H1 (cell line): ENCODE measurements around the gene DAAM1. TPM values are rescaled to one million over a fixed set of nuclear protein-coding genes. Genes with fewer than 3 reads are reported as not detected.

Experiments used
- CTCF ChIA-PET: fragments of 300-600 bp; sonication (Branson Sonifier 250); formaldehyde crosslinking; loops from one replicate; lab custom pipeline; 2021; ENCODE audit not compliant: partially characterized antibody; lab: Charles Lee
- POLR2A ChIA-PET: fragments of 300-600 bp; sonication (Branson Sonifier 250); formaldehyde crosslinking; loops from one replicate; lab custom pipeline; 2021; ENCODE audit warnings: inconsistent platforms; ENCODE audit not compliant: partially characterized antibody; lab: Charles Lee
- DNase-seq, 2 experiments: peaks; one replicate each; pipeline versions ENCODE4 v3.0.0 to v3.0.0-alpha.2; 2010 to 2022; ENCODE audit warnings: low spot score in 2 of 2, low read depth in 1 of 2, mixed read lengths in 1 of 2
- FAIRE-seq: peaks from 2 replicates; lab custom pipeline; 2011; peaks lifted over from hg19 to GRCh38; lab: Jason Lieb, UNC
- H2AFZ ChIP-seq: 2 replicates; pipeline ENCODE4 v1.8.1; 2012; ENCODE audit warnings: low read length, inconsistent platforms
- H2AK5ac ChIP-seq: 2 replicates; pipeline ENCODE4 v1.6.1; 2013; ENCODE audit warnings: low read depth, low read length
- H2BK120ac ChIP-seq: replicated peaks from 2 replicates; pipeline ENCODE3; 2013; ENCODE audit warnings: low read depth, low read length, inconsistent platforms
- H2BK12ac ChIP-seq: 2 replicates; pipeline ENCODE4 v1.6.1; 2013; ENCODE audit warnings: low read depth, low read length
- H2BK15ac ChIP-seq: 2 replicates; pipeline ENCODE4 v1.6.1; 2013; ENCODE audit warnings: low read length
- H2BK20ac ChIP-seq: 2 replicates; pipeline ENCODE4 v1.6.1; 2013; ENCODE audit warnings: low read length
- H2BK5ac ChIP-seq: 2 replicates; pipeline ENCODE4 v1.6.1; 2013; ENCODE audit warnings: low read depth, low read length
- H3K14ac ChIP-seq: 2 replicates; pipeline ENCODE4 v1.6.1; 2013; ENCODE audit warnings: inconsistent platforms; ENCODE audit not compliant: insufficient read length
- H3K18ac ChIP-seq: 2 replicates; pipeline ENCODE4 v1.6.1; 2013; ENCODE audit warnings: low read length; ENCODE audit errors: extremely low read depth
- H3K23ac ChIP-seq: 2 replicates; pipeline ENCODE4 v1.6.1; 2013; ENCODE audit warnings: inconsistent platforms; ENCODE audit not compliant: insufficient read length
- H3K23me2 ChIP-seq: 2 replicates; pipeline ENCODE4 v1.6.1; 2013; ENCODE audit warnings: low read depth, low read length
- H3K27ac ChIP-seq: 2 replicates; pipeline ENCODE4 v1.6.1; 2011; ENCODE audit warnings: low read depth, low read length, inconsistent platforms
- H3K27me3 ChIP-seq, 4 experiments: replicated peaks in 1 of 4; 1 replicate in 1 of 4; 2 replicates in 3 of 4; pipeline versions ENCODE4 v1.6.1 to v1.8.1; 2011 to 2013; ENCODE audit warnings: low read length in 3 of 4, mild to moderate bottlenecking in 3 of 4, inconsistent platforms in 2 of 4, mixed read lengths in 2 of 4, moderate library complexity in 1 of 4; ENCODE audit not compliant: control insufficient read depth in 3 of 4, insufficient read depth in 3 of 4; ENCODE audit errors: extremely low read depth in 1 of 4
- H3K36me3 ChIP-seq, 4 experiments: 2 replicates each; pipeline versions ENCODE4 v1.6.1 to v1.8.1; 2011 to 2013; ENCODE audit warnings: mild to moderate bottlenecking in 4 of 4, low read length in 3 of 4, moderate library complexity in 2 of 4, control low read depth in 1 of 4, inconsistent platforms in 1 of 4; ENCODE audit not compliant: insufficient read depth in 4 of 4, control insufficient read depth in 2 of 4
- H3K4ac ChIP-seq: replicated peaks from 2 replicates; pipeline ENCODE3; 2013; ENCODE audit warnings: low read length, low read depth, mixed read lengths, inconsistent platforms; ENCODE audit not compliant: insufficient read length
- H3K4me1 ChIP-seq, 4 experiments: replicated peaks in 1 of 4; 1 replicate in 1 of 4; 2 replicates in 3 of 4; pipeline versions ENCODE4 v1.6.1 to v1.8.1; 2011 to 2013; ENCODE audit warnings: low read length in 3 of 4, inconsistent platforms in 2 of 4, mixed read lengths in 1 of 4; ENCODE audit not compliant: insufficient read depth in 4 of 4, control insufficient read depth in 3 of 4
- H3K4me2 ChIP-seq, 2 experiments: 2 replicates each; pipeline versions ENCODE4 v1.6.1 to v1.8.1; 2011 to 2013; ENCODE audit warnings: low read depth in 2 of 2, low read length in 2 of 2, control low read depth in 1 of 2, inconsistent platforms in 1 of 2, mild to moderate bottlenecking in 1 of 2; ENCODE audit not compliant: insufficient read depth in 1 of 2
- H3K4me3 ChIP-seq, 4 experiments: fragments of 200-600, 300-600 bp in 1 of 4; sonication (generic), shearing (Covaris generic), sonication (Bioruptor Twin) in 1 of 4; 2 replicates each; pipeline versions ENCODE4 v1.5.1 to v1.8.1; 2011 to 2016; ENCODE audit warnings: low read length in 4 of 4, low read depth in 3 of 4, control low read depth in 2 of 4, inconsistent platforms in 2 of 4, mild to moderate bottlenecking in 2 of 4, mixed read lengths in 1 of 4, moderate library complexity in 1 of 4; ENCODE audit not compliant: insufficient read depth in 2 of 4; ENCODE audit errors: extremely low read depth in 1 of 4
- H3K56ac ChIP-seq: replicated peaks from 2 replicates; pipeline ENCODE3; 2013; ENCODE audit warnings: low read depth, mild to moderate bottlenecking, mixed read lengths, low read length, inconsistent platforms; ENCODE audit not compliant: insufficient read length
- H3K79me1 ChIP-seq: 2 replicates; pipeline ENCODE4 v1.6.1; 2013; ENCODE audit warnings: low read depth, low read length, control low read depth
- H3K79me2 ChIP-seq, 2 experiments: 2 replicates each; pipeline versions ENCODE4 v1.6.1 to v1.8.1; 2012 to 2013; ENCODE audit warnings: low read length in 2 of 2, mild to moderate bottlenecking in 2 of 2, inconsistent platforms in 1 of 2; ENCODE audit not compliant: insufficient read depth in 2 of 2, control insufficient read depth in 1 of 2
- H3K9ac ChIP-seq, 4 experiments: replicated peaks in 1 of 4; 1 replicate in 1 of 4; 2 replicates in 3 of 4; pipeline versions ENCODE4 v1.6.1 to v1.8.1; 2011 to 2013; ENCODE audit warnings: low read depth in 3 of 4, low read length in 3 of 4, control low read depth in 2 of 4, mild to moderate bottlenecking in 2 of 4, moderate library complexity in 2 of 4, inconsistent platforms in 1 of 4; ENCODE audit errors: extremely low read depth in 1 of 4
- H3K9me3 ChIP-seq, 2 experiments: 2 replicates each; pipeline versions ENCODE4 v1.6.1 to v1.8.1; 2012 to 2013; ENCODE audit warnings: mild to moderate bottlenecking in 2 of 2, moderate library complexity in 2 of 2, control low read depth in 1 of 2, inconsistent platforms in 1 of 2, low read depth in 1 of 2, low read length in 1 of 2, mixed read lengths in 1 of 2; ENCODE audit not compliant: insufficient read depth in 2 of 2
- H4K20me1 ChIP-seq, 2 experiments: replicated peaks in 1 of 2; 2 replicates each; pipeline versions ENCODE3 to v1.8.1; 2011 to 2013; ENCODE audit warnings: inconsistent platforms in 2 of 2, low read length in 2 of 2, mild to moderate bottlenecking in 1 of 2; ENCODE audit not compliant: insufficient read depth in 2 of 2, control insufficient read depth in 1 of 2
- H4K5ac ChIP-seq: 2 replicates; pipeline ENCODE4 v1.6.1; 2013; ENCODE audit warnings: low read length, low read depth, mixed read lengths, inconsistent platforms; ENCODE audit not compliant: insufficient read length
- H4K8ac ChIP-seq: 2 replicates; pipeline ENCODE4 v1.8.0; 2013; ENCODE audit warnings: mild to moderate bottlenecking, moderate library complexity, low read length, inconsistent platforms; ENCODE audit not compliant: insufficient read depth; ENCODE audit errors: extremely low read depth
- H4K91ac ChIP-seq: replicated peaks from 2 replicates; pipeline ENCODE3; 2013; ENCODE audit warnings: low read length, mixed read lengths, inconsistent platforms; ENCODE audit not compliant: insufficient read length
- CHD2 ChIP-seq: IDR thresholded peaks from 2 replicates; pipeline ENCODE4 v1.6.1; 2012; ENCODE audit warnings: low read length, improper control_type of control experiment
- EZH2 ChIP-seq: fragments of 200-600 bp; sonication (generic); IDR thresholded peaks from 2 replicates; pipeline ENCODE4 v1.7.1; 2012; ENCODE audit warnings: low read depth, mild to moderate bottlenecking, moderate library complexity, low read length, inconsistent platforms; ENCODE audit not compliant: severe bottlenecking
- GABPA ChIP-seq: IDR thresholded peaks from 2 replicates; pipeline ENCODE4 v1.6.1; 2011; ENCODE audit warnings: mild to moderate bottlenecking, low read length, moderate library complexity, borderline replicate concordance; ENCODE audit not compliant: insufficient read depth
- JUN ChIP-seq: IDR thresholded peaks from 2 replicates; pipeline ENCODE4 v1.6.1; 2011; ENCODE audit warnings: low read depth, mild to moderate bottlenecking, improper control_type of control experiment, low read length
- POLR2A ChIP-seq, 2 experiments: IDR thresholded peaks; 1 replicate in 1 of 2; 2 replicates in 1 of 2; pipeline ENCODE4 v1.6.1; 2011; ENCODE audit warnings: low read depth in 2 of 2, low read length in 2 of 2, mild to moderate bottlenecking in 2 of 2; ENCODE audit errors: control extremely low read depth in 1 of 2
- POU5F1 ChIP-seq: IDR thresholded peaks from 2 replicates; pipeline ENCODE4 v1.6.1; 2011; ENCODE audit warnings: low read depth, mild to moderate bottlenecking, low read length, moderate library complexity
- RNF2 ChIP-seq: fragments of 200-900, 300-1000 bp; sonication (generic); IDR thresholded peaks from 2 replicates; pipeline ENCODE4 v1.7.1; 2016; ENCODE audit warnings: borderline replicate concordance, low read depth, mild to moderate bottlenecking, antibody characterized with exemption, low read length; ENCODE audit not compliant: poor library complexity, severe bottlenecking; ENCODE audit errors: missing control alignments
- RXRA ChIP-seq: IDR thresholded peaks from 2 replicates; pipeline ENCODE4 v1.6.1; 2011; ENCODE audit warnings: low read depth, mild to moderate bottlenecking, low read length, moderate library complexity; ENCODE audit not compliant: insufficient read depth
- SAP30 ChIP-seq: fragments of 300-600 bp; sonication (generic); IDR thresholded peaks from 2 replicates; pipeline ENCODE4 v1.7.1; 2012; ENCODE audit warnings: low read length, moderate library complexity, mild to moderate bottlenecking, inconsistent platforms; ENCODE audit not compliant: insufficient read depth, insufficient replicate concordance
- SIRT6 ChIP-seq: IDR thresholded peaks from one replicate; pipeline ENCODE4 v1.7.1; 2012; ENCODE audit warnings: low read length, inconsistent platforms
- SP4 ChIP-seq: IDR thresholded peaks from 2 replicates; pipeline ENCODE4 v1.6.1; 2012; ENCODE audit warnings: low read length, inconsistent platforms
- TAF7 ChIP-seq: optimal IDR thresholded peaks from 2 replicates; pipeline ENCODE3; 2011; ENCODE audit warnings: low read depth, mild to moderate bottlenecking, inconsistent platforms, low read length, moderate library complexity, borderline replicate concordance
- polyA plus RNA-seq, 7 experiments: library from polyadenylated mRNA; depleted of rRNA in 3 of 7; stranded (reverse) in 5 of 7; unstranded in 2 of 7; fragments of >200 nt in 5 of 7; fragments of 200-250 nt in 2 of 7; gene quantifications; 1 replicate in 5 of 7; 2 replicates in 1 of 7; 4 replicates in 1 of 7; pipeline versions ENCODE4 v1.2.1 to v1.2.3, GENCODE V29; 2011 to 2013; ENCODE audit warnings: missing spikeins in 2 of 7, mixed read lengths in 2 of 7
- total RNA-seq: library from RNA; stranded (reverse); fragmentation: NEBNext Ultra II Directional; extraction: Animal tissue kit (Norgen Biotek cat#: 25700); gene quantifications from 2 replicates; pipeline ENCODE4 v1.2.1, GENCODE V29; 2021
- TF ChIP-seq, protein P1 (sequence below), 3 experiments: IDR thresholded peaks; 1 replicate in 2 of 3; 2 replicates in 1 of 3; pipeline versions ENCODE4 v1.5.1 to v1.6.1; 2011; ENCODE audit warnings: low read length in 3 of 3, mild to moderate bottlenecking in 3 of 3, inconsistent platforms in 2 of 3, low read depth in 1 of 3, moderate library complexity in 1 of 3; ENCODE audit not compliant: insufficient read depth in 1 of 3; ENCODE audit errors: control extremely low read depth in 1 of 3

Gene DAAM1
- total and polyA plus RNA-seq, 2 of the 8 experiments (the other 6 are each of a cell fraction or from before 2014, with no cell fraction given), result 5.0 to 44.9 TPM

DNA sequence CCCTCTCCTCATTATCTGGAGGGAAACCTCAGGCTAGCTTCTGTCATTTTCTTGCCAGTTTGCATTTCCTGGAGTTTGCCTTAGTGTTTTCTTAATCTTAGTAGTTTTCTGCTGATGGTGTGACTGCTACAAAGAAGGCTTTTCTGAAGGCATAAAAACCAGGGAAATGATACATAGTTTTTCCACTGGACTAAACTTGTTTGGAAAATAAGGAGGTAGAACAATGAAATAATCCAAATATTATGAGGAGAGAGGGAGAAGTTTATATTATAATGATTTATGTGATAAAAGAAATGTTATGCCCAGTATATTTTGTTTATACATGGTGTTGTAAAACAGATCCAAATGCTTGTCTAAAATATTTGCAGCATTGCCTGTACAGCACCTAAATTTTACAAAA is 22.2 kb downstream of the DAAM1 start:
- no peak overlapping the region for H4K5ac ChIP-seq
- no peak overlapping the region for H3K9ac ChIP-seq
- FAIRE-seq (no peak), DNase-seq (no peak)
- H3K4me3 ChIP-seq, result no peak overlapping the region
- no peaks in the 10 kb centered on the region for H3K36me3 ChIP-seq
- peaks cover 0 to 11% (median 6%) of the 10 kb centered on the region in 4 experiments; a peak in 3 of 7 replicates for H3K4me1 ChIP-seq
- H4K91ac ChIP-seq, result no peak overlapping the region
- H3K9me3 ChIP-seq, result no peaks in the 10 kb centered on the region
- no peaks in the 10 kb centered on the region for H3K27me3 ChIP-seq
- no peak overlapping the region for H2AK5ac ChIP-seq
- ChIA-PET CTCF (interaction anchor here (0.7 kb wide), 1 partner anchor 14 kb away, joined by 3 read pairs; no protein-coding TSS in a partner anchor), POLR2A (no interaction called here)
- no peak overlapping the region for H2BK15ac ChIP-seq
- no peak overlapping the region for H3K23ac ChIP-seq
- H3K18ac ChIP-seq, result no peak overlapping the region
- no peak overlapping the region for H2BK12ac ChIP-seq
- H3K27ac ChIP-seq, result no peak overlapping the region
- no peak overlapping the region for H3K4me2 ChIP-seq
- no peak overlapping the region for H3K4ac ChIP-seq
- no peak overlapping the region for H3K56ac ChIP-seq
- no peak overlapping the region for H2BK20ac ChIP-seq
- H4K20me1 ChIP-seq, result no peaks in the 10 kb centered on the region
- no peaks in the 10 kb centered on the region for H3K23me2 ChIP-seq
- no peak overlapping the region for H3K14ac ChIP-seq
- no peak overlapping the region for H2AFZ ChIP-seq
- H3K79me1 ChIP-seq, result peaks cover 3% of the 10 kb centered on the region; the same call in 1 of the 2 replicates
- H2BK5ac ChIP-seq, result no peak overlapping the region
- no peak overlapping the region for H2BK120ac ChIP-seq
- H4K8ac ChIP-seq, result no peak overlapping the region
- H3K79me2 ChIP-seq, result peaks cover 0 to 8% of the 10 kb centered on the region in 2 experiments; a peak in 2 of 4 replicates
- TF ChIP-seq RXRA, result no peak
- TF ChIP-seq POLR2A (IDR thresholded peaks at IDR 0.05; ENCODE audit: control extremely low read depth in 1 of 2, low read depth in 2 of 2, low read length in 2 of 2), result no peak
- TF ChIP-seq EZH2, result no peak
- no peak for TF ChIP-seq JUN
- TF ChIP-seq SP4, result no peak
- TF ChIP-seq POU5F1, result no peak
- TF ChIP-seq CHD2, result no peak
- TF ChIP-seq, protein P1, sequence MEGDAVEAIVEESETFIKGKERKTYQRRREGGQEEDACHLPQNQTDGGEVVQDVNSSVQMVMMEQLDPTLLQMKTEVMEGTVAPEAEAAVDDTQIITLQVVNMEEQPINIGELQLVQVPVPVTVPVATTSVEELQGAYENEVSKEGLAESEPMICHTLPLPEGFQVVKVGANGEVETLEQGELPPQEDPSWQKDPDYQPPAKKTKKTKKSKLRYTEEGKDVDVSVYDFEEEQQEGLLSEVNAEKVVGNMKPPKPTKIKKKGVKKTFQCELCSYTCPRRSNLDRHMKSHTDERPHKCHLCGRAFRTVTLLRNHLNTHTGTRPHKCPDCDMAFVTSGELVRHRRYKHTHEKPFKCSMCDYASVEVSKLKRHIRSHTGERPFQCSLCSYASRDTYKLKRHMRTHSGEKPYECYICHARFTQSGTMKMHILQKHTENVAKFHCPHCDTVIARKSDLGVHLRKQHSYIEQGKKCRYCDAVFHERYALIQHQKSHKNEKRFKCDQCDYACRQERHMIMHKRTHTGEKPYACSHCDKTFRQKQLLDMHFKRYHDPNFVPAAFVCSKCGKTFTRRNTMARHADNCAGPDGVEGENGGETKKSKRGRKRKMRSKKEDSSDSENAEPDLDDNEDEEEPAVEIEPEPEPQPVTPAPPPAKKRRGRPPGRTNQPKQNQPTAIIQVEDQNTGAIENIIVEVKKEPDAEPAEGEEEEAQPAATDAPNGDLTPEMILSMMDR (IDR thresholded peaks at IDR 0.05; ENCODE audit: control extremely low read depth in 1 of 3, insufficient read depth in 1 of 3, low read depth in 1 of 3, low read length in 3 of 3), result no peak
- TF ChIP-seq TAF7, result no peak
- TF ChIP-seq RNF2, result no peak
- TF ChIP-seq SIRT6, result no peak
- TF ChIP-seq GABPA, result no peak
- TF ChIP-seq SAP30, result no peak
